Measurements from ENCODE around the gene VSIG8.

Gene VSIG8

GRCh38 chr1:159829822-159830465 is 32.5 kb downstream of the VSIG8 start:
- peak; percentile 69 for DNase-seq (ENCODE audit: low read depth, low spot score)

GRCh38 chr1:159829273-159829634 is 33.2 kb downstream of the VSIG8 start:
- no peak for DNase-seq (ENCODE audit: low read depth, low spot score)

- no peak for DNase-seq (ENCODE audit: low read depth, low spot score)
These were observed 33.7 kb downstream of the VSIG8 start for GRCh38 chr1:159828581-159829272.

GRCh38 chr1:159828176-159828575 is 34.3 kb downstream of the VSIG8 start:
- peak; percentile 28 for DNase-seq (ENCODE audit: low read depth, low spot score)

- no peak for DNase-seq (ENCODE audit: low read depth, low spot score)
These were observed 34.9 kb downstream of the VSIG8 start for GRCh38 chr1:159827549-159827948.

GRCh38 chr1:159827102-159827490 is 35.4 kb downstream of the VSIG8 start:
- no peak for DNase-seq (ENCODE audit: low read depth, low spot score)

GRCh38 chr1:159826441-159827101 is 35.9 kb downstream of the VSIG8 start, which contains the start of gene SLAMF8:
SLAMF8 (plus strand) TSS chr1:159826873; CDS start chr1:159826899, 26 bp downstream.
- DNase-seq (ENCODE audit: low read depth, low spot score), result no peak

GRCh38 chr1:159825564-159825963 is 36.9 kb downstream of the VSIG8 start:
- no peak for DNase-seq (ENCODE audit: low read depth, low spot score)

GRCh38 chr1:159823406-159823805 is 39.1 kb downstream of the VSIG8 start:
- no peak for DNase-seq (ENCODE audit: low read depth, low spot score)

GRCh38 chr1:159821171-159821867 is 41.1 kb downstream of the VSIG8 start:
- no peak for DNase-seq (ENCODE audit: low read depth, low spot score)

- DNase-seq (ENCODE audit: low read depth, low spot score), result no peak
These were observed 45.0 kb downstream of the VSIG8 start for GRCh38 chr1:159817276-159818041.

GRCh38 chr1:159815926-159816325 is 46.5 kb downstream of the VSIG8 start:
- no peak for DNase-seq (ENCODE audit: low read depth, low spot score)

GRCh38 chr1:159804924-159805323 is 57.5 kb downstream of the VSIG8 start:
- no peak for DNase-seq (ENCODE audit: low read depth, low spot score)

Data from astrocyte of the hippocampus (primary cell).